GM06990 (cell line): ENCODE data around the gene SPRY2.

ENCODE experiments used
- DNase-seq: peaks from one replicate; pipeline ENCODE4 v3.0.0-alpha.2; 2011; ENCODE audit not compliant: insufficient read length; ENCODE audit errors: extremely low read depth
- H3K27me3 ChIP-seq: replicated peaks from 2 replicates; pipeline ENCODE4 v1.6.0; 2011; ENCODE audit warnings: low read length; ENCODE audit not compliant: control insufficient read depth, insufficient read depth
- H3K36me3 ChIP-seq: 2 replicates; pipeline ENCODE4 v1.5.1; 2011; ENCODE audit warnings: low read length; ENCODE audit not compliant: control insufficient read depth, insufficient read depth
- H3K4me3 ChIP-seq: replicated peaks from 2 replicates; pipeline ENCODE4 v1.5.1; 2011; ENCODE audit warnings: low read depth, mild to moderate bottlenecking, control low read depth, low read length
- CTCF ChIP-seq: IDR thresholded peaks from 2 replicates; pipeline ENCODE4 v1.5.1; 2011; ENCODE audit warnings: low read length, control low read depth, mild to moderate bottlenecking, inconsistent platforms; ENCODE audit not compliant: insufficient read depth, poor library complexity, severe bottlenecking

The SPRY2 gene

DNA sequence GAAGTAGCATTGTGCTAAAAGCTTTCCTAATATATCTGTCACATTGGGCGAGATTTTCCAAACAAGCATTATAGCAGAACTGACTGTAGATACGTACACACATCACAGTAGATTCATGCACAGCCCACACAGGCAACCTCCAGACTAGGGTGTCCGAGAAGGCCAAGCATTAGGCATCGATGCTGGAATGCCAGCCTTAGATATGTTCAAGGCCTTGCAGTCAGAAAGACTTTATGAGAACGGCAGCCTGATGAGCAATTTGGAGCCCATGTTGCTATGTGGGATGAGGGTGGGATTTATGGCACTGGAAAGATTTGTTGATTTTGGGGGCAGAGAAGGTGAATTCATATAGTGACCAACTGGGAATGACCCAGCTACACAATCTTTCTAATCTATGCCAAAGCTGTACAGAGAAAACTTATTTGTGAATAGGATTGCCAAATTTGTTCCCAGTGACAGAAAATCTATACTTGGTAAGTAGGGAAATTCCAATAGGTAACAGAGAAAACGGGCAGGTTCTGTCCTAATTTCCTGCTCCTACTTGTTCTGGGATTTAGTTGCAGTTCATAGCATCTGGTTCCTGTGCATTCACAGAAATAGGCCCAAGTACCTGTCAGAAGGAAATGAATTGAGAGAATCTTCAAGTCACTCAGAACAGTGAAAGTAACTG, 31.0 kb upstream of the SPRY2 start:
- Histone ChIP-seq H3K36me3 (no peaks in the 10 kb centered on the region), H3K27me3 (no peaks in the 10 kb centered on the region), H3K4me3 (no peak overlapping the region)
- DNase-seq, result no peak
- TF ChIP-seq CTCF, result no peak

GRCh38 chr13:80367473-80367872, 26.5 kb upstream of the SPRY2 start:
- DNase-seq, result no peak
- Histone ChIP-seq H3K36me3 (no peaks in the 10 kb centered on the region), H3K27me3 (no peaks in the 10 kb centered on the region), H3K4me3 (no peak overlapping the region)
- no peak for TF ChIP-seq CTCF

DNA sequence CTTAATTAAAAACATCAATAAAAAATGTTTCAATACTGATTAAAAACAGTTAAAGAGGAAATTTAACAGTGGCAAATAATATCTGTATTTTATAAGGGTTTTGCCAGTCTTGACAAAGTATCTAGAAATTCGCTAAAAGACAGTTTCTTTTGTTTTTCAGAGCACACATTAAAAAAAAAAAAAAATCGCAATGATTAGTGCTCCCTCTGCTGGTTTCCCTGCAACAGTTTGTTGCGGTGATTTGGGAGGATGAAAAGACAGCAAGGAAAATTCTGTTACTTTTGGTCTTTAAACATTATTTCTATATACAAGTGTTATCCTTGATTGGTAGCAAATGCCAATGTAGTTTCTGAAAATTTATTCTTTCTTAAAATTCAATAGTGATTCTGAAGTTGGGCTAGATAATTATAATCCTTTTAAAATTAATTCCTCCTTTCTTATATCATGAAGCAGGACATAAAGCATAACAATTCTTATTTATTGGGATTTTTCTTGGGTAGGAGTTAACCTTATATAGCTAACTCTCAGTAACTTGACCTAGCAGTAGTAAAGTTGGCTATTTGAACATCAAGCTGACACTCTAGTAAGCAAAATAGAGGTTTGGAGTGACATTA, 23.1 kb upstream of the SPRY2 start:
- Histone ChIP-seq H3K36me3 (no peaks in the 10 kb centered on the region), H3K27me3 (no peaks in the 10 kb centered on the region), H3K4me3 (no peak overlapping the region)
- peak; percentile 63 for TF ChIP-seq CTCF
- DNase-seq, result no peak

- Histone ChIP-seq H3K36me3 (no peaks in the 10 kb centered on the region), H3K4me3 (no peak overlapping the region), H3K27me3 (no peaks in the 10 kb centered on the region)
- no peak for DNase-seq
- TF ChIP-seq CTCF, result no peak
Measured at GRCh38 chr13:80362481-80362880, 21.6 kb upstream of the SPRY2 start.

- Histone ChIP-seq H3K36me3 (no peaks in the 10 kb centered on the region), H3K4me3 (no peak overlapping the region), H3K27me3 (no peaks in the 10 kb centered on the region)
- DNase-seq, result no peak
- TF ChIP-seq CTCF, result peak; percentile 34
Measured at GRCh38 chr13:80361883-80362327, 21.0 kb upstream of the SPRY2 start.

- Histone ChIP-seq H3K36me3 (no peaks in the 10 kb centered on the region), H3K27me3 (no peaks in the 10 kb centered on the region), H3K4me3 (no peak overlapping the region)
- DNase-seq, result no peak
- no peak for TF ChIP-seq CTCF
Measured at GRCh38 chr13:80361298-80361697, 20.4 kb upstream of the SPRY2 start.
